ENCODE results near the gene DPT.

- TF ChIP-seq POLR2A (IDR thresholded peaks at IDR 0.05; ENCODE audit: low read length), result no peak
- no peak for TF ChIP-seq GATA1 (IDR thresholded peaks at IDR 0.05; ENCODE audit: low read depth, low read length)
Observed at GRCh38 chr1:168733241-168733640, 4.2 kb upstream of the DPT start.
